ENCODE data around the gene KIF11.

The KIF11 gene

DNA sequence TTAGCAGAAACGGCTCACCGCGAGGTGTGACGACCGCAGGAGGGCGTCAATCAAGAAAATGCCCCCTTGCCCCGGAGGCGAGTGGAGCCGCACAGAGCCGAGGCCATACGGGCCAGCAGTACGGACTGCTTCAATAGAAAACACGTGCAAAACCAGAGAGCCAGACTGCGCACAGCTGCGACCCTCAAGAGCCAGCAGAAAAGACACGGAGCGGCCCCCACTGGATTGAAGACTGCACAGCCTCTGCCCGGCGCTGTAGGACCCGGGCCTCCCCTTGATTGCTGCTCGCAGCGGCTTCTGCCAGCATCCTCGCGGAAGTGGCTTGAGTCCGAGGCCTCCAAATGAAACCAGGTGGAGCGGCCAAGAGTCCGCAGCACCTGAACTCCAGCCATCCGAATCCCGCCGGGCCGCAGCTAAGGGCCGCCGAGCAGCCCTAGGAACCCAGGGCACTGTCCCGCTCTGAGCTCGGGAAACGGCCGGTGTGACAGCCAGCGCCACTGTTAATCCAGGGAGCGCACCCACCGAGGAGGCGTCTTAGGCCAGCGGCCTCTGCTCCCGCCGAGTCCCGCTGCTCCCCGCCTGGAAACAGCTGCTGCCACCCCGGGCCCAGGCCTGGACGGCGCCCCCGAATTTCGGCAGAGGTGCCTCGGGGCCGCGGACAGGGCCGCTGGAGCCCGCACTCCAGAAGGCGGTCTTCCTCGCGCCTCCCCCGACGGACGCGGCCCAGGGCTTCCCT is 96.2 kb downstream of the KIF11 start:
- DNase-seq: no peak

DNA sequence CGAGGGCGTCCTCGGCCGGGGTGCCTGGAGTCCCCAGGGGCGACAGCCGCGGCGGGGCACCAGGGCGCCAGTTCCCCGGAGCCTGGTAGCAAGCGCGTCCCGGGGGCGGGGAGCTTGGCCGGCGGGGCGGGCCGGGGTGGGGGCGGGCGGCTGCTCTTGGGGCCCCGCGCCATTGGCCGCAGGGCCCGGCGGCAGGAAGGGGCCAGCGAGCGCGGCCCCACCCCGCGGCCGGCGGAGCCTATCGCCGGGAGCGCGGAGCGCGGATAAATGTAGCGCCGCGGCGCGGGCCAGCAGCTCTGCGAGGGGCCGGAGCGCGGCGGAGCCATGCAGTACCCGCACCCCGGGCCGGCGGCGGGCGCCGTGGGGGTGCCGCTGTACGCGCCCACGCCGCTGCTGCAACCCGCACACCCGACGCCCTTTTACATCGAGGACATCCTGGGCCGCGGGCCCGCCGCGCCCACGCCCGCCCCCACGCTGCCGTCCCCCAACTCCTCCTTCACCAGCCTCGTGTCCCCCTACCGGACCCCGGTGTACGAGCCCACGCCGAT is 96.8 kb downstream of the KIF11 start, which contains the start of gene HHEX:
Gene HHEX (plus strand): TSS at position 293 of the 548 bp plus-strand sequence. CDS start 32 bp downstream, at position 325.
- peak; percentile 3 for DNase-seq

DNA sequence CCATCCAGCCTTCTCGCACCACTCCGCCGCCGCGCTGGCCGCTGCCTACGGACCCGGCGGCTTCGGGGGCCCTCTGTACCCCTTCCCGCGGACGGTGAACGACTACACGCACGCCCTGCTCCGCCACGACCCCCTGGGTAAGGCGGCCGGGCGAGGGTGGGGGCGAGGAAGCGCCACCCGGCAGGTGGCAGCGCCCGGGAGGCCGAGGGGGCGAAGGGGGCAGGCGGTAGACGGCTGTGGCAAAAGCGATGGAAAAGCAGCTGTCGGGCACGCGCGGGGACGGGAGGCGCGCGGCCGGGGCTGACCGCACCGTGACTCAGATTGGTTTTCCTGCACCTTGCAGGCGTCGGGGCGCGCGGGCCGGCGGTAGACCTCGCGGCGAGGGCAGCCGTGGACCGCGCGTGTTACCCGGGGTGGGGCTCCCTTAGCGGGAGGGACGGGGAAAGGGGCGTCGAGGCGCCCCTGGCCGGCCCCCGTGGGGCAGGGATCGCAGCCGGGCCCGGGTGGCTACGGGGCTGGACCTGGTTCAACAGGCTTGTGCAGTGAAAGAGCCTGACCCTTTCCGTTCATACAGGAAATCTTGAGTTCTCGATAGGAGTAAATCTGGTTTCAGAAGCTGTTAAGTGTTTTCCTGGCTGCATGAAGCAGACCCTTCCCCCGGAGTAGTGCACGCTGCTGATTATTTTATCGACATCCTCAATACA is 97.4 kb downstream of the KIF11 start:
- no peak for DNase-seq

DNA sequence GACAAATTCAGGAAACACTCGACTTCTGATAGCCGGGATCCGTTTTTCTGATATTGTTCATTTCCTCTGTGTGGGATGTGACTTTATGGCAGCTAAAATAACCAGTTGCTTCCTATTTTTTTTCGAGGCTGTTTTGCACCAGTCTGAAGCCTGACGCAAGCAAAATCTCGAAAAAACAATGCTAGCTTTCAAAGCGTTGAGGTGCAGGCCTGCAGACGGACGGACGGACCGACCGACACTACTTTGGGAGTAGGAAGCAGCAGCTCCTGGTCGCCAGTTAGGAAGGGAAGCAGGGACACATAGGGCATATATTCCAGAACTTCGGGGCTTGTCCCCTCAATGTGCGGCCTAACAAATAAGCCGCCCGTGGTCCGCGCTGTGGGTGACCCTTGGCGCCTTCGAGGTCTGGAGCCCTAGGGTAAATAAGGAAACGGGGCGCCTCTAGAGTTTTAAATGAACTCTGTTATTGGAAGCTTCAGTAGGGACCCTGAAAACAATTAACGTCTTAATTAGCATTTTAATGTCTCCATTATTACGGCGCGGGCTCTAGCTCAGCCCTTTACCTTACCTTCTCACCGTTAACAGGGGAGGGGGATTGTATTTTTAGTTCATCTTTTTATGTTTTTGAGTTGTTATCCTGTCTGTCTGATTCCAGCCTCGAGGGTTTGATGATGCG is 98.1 kb downstream of the KIF11 start:
- no peak for DNase-seq

DNA sequence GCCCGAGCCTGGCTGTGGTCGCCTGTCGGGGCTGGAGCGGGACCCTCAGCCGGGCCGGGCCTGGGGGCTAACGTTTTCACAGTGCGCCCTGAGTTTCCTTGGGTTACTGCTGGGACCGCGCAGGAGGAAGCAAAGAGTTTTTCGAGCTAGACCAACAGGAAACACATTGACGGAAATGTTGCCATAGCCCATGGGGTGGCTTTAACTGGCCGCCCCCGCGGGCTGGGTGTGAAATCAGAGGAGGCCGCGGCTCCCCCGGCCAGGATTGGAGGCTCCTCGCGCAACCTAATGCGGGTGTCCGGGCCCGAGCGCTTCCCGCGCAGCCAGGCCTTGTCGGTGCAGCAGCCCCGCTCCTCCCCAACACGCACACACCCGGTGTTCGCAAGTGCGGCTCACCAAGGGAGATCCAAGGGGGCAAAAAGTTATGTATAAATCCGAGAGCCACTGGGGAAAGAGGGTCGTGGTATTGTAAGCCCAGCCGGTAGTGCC is 98.7 kb downstream of the KIF11 start:
- no peak for DNase-seq

DNA sequence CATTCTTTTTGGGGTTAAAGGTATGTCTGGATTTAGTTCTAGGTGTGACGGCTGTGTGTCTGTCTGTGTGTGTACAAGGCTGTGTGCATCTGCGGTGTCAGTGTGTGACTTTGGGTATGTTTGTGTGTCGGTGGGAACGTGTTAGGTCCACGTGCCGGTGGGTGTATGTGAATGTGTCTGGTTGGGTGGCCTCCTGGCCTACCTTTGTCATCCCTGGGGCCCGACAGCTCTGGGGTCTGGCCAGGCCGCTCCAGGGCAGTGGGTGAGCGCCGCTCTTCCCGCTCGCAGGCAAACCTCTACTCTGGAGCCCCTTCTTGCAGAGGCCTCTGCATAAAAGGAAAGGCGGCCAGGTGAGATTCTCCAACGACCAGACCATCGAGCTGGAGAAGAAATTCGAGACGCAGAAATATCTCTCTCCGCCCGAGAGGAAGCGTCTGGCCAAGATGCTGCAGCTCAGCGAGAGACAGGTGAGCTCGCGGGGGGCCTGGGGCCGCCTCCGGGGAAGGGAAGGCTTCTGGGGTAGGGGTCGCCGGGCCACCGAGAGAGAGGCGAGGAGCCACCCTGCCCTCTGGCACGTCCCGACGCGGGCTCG is 99.2 kb downstream of the KIF11 start:
- no peak for DNase-seq

DNA sequence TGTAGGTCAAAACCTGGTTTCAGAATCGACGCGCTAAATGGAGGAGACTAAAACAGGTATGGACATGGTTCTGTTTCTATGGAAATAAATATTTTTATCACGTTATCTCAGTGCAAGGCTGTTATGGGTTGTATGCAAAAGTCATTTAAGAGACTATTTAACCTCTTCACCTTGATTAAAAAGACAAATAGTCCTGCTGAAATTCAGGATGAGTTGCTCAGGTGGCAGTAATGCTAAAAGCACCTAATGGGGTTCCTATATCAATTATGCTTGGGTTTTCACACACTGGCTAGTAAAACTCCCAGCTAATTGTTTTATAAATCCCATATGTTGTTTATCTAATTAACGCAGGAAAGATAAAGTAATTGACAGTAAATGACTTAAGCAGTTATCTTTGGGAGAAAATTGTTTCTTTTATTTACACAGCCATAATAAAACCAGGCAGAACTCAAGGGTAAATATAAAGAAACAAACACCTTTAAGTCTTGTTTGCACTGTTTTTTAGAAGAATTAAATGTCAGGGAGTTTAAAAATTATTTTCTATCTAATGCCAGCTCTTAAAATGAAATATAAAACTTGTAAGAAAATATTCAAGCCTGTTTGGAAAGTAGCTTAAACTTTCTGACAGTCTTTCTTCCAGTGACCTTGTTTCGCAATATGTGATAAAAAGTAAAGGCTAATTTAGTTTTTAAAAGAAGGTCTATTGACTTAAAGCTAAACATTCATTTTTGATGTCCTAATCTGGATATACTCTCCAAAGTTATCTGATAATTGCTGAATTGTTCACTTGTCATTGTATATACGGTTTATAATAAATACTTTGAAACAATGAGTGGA is 100.0 kb downstream of the KIF11 start:
- DNase-seq: no peak

DNA sequence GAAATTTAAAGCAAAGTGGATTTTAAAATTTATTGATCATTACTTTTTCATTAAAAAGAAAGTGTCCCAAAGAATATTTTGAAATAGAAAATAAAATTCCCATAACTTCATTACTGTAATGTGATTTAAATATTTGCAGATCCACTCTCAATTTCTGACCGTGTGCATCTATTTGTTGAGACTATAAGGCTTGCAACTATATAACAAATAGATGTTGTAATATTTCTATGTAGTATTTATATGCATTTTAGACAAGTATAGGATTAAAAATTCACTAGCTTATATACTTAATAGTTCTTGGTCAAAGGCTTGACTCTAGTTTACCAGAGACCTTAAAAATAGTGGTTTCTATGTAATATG is 100.6 kb downstream of the KIF11 start:
- no peak for DNase-seq

DNA sequence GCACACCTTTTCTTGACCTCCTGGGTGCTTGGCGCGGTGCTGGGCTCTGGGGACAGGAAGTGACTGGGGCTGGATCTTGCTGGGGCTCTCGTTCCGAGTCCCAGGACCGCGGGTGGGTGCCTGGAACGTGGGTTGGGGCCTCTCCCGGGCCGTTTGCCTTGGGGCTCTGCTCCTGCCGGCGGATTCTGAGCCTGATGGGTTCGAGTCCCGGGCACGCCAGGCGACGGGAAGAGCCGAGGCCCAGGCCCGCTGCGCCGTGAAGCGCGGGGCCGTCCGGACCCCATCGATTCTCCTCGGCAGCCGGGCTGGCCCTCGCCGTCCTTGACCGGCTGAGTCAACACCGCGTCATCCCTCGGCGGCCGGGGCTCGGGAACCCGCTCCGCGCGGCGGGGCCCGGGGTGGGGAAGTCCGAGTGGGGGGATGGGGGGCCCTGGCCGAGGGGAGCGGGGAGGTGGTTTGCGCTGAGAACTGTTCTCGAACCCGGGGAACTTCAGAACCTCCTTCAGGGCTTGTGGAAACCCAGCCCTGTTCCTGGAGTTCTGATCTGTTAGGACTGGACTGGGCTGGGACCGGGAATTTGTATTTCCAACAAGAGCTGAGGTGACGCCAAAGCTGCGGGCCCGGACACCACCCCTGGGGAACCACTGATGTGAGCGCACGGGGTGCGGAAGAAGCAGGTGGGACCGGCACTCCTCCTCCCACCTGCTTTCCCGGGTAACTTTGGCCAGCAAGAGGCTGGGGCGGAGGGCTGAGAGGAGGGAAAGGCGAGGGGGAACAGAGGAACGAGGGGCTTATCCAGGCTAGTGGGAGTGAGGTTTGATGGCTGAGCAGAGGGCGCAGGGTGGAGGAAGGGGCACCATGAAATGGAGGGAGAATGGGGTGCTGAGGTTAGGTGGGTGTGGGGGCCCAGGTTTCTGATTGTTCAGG is 103.0 kb downstream of the KIF11 start:
- no peak for DNase-seq

DNA sequence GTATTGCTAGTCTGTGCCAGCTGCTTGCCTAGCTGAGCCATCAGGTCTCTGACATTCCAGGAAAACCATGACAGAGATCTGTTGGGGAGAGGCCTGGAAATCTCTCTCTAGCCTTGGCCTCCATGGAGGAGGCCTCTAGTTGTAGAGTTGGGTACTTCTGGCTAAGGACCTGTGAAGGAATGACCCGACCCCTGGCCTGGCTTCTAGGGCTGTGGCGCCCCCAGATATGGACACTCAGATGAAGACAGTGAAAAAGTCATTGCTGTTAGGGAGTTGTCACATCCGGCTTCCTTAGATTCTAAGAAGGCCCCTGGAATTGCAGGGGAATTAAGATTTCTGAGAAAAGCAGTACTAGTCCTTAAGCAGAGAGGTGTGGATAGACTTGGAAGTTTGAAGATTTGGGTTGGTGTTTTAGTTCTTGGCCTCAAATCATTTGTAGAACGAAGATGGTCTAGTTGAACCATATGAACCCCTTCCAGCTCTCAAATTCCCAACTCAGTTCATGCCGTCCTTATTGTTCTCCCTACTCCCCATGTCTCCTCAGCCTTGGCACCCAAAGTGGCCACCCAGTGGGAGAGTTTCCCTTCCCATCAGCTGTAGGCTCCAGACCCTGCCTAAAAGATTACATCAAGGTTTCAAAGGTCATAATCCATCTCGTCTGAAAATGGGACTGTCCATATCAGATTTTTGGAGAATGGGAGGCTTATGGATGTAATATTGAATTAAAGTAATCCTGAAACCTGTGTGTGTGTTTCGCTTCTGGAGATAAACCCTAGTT is 103.9 kb downstream of the KIF11 start:
- DNase-seq: no peak

DNA sequence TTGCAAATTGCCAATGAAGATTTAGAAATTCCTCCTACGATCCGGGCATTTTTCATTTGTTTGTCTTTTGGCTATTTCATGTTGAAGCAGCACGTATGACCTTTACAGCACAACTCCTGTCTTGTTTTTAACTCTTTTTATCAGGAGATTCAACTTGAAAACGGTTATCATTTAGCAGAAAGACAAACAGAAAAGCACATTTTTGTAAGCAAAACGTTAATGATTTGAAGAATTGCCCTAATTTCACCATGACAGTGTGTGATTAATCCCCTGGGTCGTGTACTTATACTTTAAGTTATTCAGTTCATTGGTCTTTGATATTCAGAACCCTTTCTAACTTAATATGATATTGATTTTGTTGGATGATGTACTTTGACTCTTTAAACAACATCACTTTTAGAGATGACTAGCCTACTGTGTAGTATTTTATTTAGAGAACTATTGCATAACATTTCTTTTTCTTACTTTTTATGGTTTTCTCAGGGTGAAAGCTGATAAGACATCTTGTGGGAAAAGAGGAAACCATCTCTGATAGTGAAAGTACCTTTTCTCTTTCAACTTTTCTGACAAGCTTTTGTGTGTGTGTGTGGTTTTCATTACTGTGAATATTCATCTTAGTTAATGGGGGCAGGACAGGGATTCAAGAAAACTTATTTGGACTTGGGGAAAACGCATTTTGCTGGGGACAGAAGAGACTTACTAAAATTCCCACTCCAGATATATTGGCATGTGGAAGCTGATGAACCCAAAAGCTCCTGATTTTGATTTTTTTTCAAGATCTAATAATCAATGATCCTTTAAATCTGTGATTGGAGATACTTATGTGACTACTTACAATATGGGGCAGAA is 105.0 kb downstream of the KIF11 start:
- no peak for DNase-seq

DNA sequence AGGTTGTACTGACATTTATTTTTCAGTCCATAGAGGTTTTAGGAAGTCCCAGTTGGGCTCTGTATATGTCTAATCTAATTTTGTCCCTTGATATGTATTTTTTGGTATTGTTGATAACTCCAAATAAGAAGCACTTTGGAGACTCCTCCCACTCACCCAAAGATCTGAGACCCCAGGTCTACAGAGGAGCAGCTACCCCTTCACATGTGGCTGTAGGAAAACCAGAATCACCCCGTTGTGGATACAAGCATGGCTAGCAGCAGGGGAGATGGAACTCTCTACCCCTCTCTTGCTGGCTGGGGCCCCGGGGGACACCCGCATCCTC is 106.2 kb downstream of the KIF11 start:
- no peak for DNase-seq

DNA sequence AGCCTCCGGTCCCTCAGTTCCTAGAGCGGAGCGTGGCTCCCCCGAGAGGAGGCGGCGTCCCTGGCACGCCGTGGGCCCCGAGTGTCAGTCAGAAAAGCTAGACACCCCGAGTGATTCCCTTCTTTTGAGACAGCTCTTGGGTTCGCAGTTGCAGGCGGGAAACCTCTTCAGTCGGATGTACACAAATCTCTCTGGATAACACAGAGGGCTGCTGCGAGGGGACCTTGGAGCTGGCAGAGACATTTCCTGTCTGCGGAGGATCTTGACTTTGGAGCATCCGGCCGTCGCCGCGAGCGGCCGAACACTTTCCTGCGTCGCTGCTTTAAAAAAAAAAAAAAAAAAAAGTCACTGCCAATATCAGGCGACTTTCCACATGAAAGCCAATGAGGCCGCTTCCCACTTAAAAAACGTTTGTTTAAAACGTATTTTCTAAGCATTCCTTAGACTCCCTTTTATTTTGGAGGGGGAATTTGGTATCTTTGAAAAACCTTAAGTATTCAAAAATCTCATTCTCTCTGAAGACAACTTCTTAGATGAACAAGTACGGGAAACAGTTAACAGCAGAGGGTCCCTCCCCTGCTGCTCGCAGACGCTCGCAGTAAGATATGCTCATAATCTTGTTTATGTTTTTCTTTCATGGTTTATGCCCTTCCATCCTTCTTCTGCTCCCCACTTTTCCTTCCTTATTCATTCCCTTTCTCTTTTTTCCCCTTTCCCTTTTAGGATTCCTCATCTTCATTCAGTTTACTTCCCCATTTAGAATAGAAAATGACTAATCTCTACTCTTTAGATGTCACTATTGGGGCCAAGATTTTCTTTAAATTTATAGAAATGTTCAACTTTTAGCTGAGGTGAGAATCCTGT is 106.8 kb downstream of the KIF11 start:
- DNase-seq: peak; percentile 9

DNA sequence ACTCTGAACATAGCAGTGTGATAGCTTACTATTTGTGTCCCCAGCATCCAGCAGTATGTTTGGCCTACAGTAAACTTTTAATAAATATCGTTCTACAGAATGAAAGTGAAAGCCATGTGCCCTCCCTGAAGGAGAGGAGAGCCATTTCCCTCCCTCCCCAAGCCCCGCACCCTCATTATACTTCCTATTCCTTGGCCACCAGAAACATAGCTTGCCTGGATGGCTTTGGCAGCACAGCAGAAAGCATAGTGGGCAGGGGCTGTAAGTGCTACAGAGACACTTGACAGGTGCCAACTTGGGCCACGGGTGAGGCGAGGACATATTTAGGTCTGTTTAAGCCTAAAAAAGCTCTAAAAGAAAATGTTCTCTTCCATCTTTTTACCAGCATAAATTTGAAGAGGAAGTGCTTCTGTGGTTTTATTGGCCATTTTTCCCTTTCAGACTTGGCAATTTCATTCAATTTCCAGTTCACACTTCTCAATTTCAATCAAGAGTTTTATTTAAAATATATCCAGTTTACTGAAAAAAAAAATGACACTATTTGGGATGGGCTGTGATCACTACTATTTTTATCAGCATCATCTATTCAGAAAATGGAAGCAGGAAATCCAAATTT is 109.5 kb downstream of the KIF11 start:
- no peak for DNase-seq

Data from NCI-H526 treated with DMSO at 0.1 percent for 48 hours (cell line).